ENCODE measurements around the gene GPAT2.
"Not testable (repeated sequence)": the region's sequence is repeated elsewhere in the genome, so short reads cannot be mapped to it uniquely, and the experiment has no call there.

GPAT2 gene

DNA sequence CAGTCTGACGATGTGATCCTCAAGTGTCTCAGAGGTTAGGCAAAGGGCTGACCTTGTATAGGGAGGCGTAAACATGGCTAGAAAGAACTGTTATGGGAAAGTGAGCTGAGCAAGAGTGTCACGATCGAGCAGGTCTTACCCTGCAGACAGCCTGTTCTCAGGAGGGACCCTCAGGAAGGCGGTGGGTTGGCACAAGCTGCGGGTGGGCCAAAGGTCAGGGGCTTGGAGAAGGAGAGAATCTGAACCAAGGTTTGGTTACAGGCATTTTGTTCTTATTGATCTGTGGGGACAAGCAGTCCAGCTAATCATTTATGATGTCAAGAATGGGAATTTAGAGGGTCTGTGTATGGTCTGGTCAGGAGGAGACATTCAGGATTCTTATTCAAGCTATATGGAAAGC lies 26.7 kb downstream of the GPAT2 start:
- not testable (repeated sequence) for H2AFZ ChIP-seq (ENCODE audit: low read depth, low read length); H3K4me3 ChIP-seq (ENCODE audit: low read length); H3K27me3 ChIP-seq (ENCODE audit: insufficient read depth, low read length); H3K4me1 ChIP-seq (ENCODE audit: insufficient read depth, low read length); H3K36me3 ChIP-seq (ENCODE audit: insufficient read depth, low read length); H3K9me3 ChIP-seq (ENCODE audit: low read length)

DNA sequence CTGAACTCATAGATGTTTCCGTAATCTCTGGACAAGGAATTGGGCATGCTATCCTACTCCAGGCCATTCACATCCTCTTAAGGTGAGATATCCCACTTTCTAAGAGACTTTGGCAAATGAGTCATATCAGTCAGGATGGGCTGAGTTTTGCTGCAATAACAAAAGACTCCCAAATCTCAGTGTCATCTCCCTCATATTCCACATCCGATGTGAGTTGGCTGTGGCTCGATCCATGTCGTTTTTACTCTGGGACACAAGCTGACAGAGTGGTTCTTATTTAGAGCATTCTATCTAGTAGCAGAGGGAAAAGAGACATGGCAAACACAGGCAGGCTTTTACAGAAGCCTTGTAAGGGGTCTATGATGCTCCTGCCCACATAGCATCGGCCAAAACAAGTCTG lies 28.5 kb downstream of the GPAT2 start:
- H3K4me3 ChIP-seq (ENCODE audit: low read length); H3K4me1 ChIP-seq (ENCODE audit: insufficient read depth, low read length); H3K9me3 ChIP-seq (ENCODE audit: low read length); H3K27me3 ChIP-seq (ENCODE audit: insufficient read depth, low read length); H3K36me3 ChIP-seq (ENCODE audit: insufficient read depth, low read length); H2AFZ ChIP-seq (ENCODE audit: low read depth, low read length): not testable (repeated sequence)

DNA sequence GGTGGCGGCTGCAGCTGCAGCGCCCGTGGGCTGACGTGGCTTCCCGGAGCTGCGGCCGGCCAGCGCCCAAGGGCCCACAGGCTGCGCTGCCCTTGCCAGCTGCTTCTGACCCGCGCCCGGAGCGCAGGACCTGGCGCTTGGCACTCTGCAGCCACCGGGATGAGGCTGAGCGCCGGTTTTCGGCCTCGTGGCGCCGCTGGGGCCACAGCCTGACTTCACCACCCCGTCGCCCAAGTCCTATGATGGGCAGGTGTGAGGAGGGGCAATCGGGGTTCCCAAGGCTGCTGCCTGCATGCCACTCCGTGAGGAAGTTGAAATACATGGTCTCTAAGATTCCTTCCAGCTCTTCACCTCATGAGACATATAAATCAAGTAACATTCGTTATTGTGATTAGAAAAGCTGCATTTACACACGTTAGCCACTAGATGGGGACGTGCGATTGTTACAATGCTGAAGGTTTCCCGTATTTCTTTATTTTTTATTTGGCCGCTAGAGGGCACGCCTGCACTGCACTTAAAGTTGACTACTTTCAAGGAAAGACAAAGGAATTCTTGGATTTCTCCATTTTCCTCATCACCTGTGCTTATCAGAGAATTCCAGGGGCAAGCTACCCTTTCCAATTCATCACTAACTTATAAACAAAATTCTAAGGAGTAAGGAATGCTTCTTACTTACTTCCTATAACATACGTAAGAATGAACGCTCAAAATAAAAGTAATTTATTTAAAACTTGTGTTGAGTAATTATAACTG lies 42.0 kb downstream of the GPAT2 start:
- H3K36me3 ChIP-seq (ENCODE audit: insufficient read depth, low read length); H3K9me3 ChIP-seq (ENCODE audit: low read length); H3K27me3 ChIP-seq (ENCODE audit: insufficient read depth, low read length); H3K4me1 ChIP-seq (ENCODE audit: insufficient read depth, low read length): not testable (repeated sequence)
- Histone ChIP-seq H2AFZ (ENCODE audit: low read depth, low read length) (peak overlapping the region; percentile 99), H3K4me3 (ENCODE audit: low read length) (peak overlapping the region; percentile 79)

DNA sequence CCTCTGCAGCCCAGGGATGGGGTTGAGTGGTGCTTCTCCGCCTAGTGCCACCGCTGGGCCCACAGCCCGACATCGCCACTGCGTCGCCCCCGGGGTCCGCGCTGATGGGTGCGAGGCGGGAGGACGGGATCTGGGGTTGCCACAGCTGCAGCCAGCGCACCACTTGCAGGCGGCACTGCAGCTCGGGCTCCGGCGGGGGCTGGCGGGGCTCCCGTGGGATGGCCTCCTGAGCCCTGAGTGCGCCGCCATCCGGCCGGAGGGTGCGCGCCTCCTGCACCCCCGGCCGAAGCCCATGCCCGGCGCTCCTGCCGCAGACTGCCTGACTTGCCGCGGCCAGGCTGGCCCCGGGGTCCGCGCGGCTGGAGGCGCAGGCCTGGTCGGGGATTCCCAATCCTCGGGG lies 42.6 kb downstream of the GPAT2 start:
- H3K27me3 ChIP-seq (ENCODE audit: insufficient read depth, low read length); H3K36me3 ChIP-seq (ENCODE audit: insufficient read depth, low read length); H3K4me1 ChIP-seq (ENCODE audit: insufficient read depth, low read length); H3K9me3 ChIP-seq (ENCODE audit: low read length): not testable (repeated sequence)
- Histone ChIP-seq H2AFZ (ENCODE audit: low read depth, low read length) (peak overlapping the region; percentile 99), H3K4me3 (ENCODE audit: low read length) (peak overlapping the region; percentile 79)

DNA sequence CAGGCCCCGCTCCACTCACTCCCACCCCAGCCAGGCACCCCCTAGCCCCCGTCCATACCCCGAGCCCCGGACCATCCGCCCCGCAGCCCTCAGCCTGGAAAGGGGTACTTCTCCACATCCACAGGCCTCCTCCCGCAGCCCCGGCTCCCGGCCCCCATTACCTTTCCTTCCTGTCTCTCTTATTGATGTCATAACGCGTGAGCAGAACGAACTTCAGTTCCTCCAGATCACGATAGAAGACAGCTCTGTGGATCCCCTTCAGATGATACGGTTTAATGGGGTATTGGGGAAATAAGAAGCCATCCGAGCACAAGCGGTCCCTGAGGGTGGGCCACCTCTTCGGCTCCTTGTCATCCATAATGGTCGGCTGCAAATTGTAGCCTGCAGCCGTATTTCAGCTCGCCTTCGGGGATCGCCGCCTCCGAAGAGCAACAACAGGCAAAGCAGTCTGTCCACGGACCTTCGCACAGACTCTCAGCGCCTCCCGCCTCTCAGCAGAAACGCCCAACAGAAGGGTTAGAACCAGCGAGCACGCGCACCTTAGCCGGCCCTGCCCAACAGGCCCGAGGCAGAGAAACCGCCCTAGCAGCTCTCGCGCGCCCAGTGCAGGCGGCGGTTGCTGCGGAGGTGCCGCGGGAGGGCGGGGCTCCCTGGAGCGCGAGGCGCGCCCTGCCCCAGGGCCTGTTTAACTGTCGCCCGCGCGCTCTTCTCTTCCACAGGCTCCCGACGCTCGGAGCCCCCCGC lies 43.2 kb downstream of the GPAT2 start, which contains the start of gene ANKRD36C:
Gene ANKRD36C (minus strand): TSS at position 474 of the 744 bp plus-strand sequence. CDS start 116 bp downstream, at position 358.
- not testable (repeated sequence) for H3K27me3 ChIP-seq (ENCODE audit: insufficient read depth, low read length); H3K36me3 ChIP-seq (ENCODE audit: insufficient read depth, low read length); H3K9me3 ChIP-seq (ENCODE audit: low read length); H3K4me1 ChIP-seq (ENCODE audit: insufficient read depth, low read length)
- Histone ChIP-seq H3K4me3 (ENCODE audit: low read length) (peak within 1 kb of the TSS; percentile 79), H2AFZ (ENCODE audit: low read depth, low read length) (peak within 1 kb of the TSS; percentile 99)

DNA sequence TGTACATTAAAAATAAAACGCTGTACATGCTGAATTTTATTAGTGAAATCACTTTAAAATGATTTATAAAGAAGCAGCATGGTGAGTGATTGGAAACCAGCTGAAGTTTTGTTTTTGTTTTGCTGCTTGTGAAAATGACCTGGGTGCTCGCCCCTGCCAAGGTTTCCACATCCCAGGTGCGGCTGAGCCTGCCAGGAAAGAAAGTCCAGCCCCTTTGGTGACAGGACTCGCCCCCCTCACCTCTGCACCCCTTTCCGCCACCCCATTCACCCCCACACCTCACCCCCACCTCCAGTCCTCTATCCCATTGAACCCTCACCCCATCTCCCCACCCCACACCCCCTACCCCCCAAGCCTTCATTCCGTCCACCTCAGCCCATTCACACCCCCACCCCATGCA lies 43.8 kb downstream of the GPAT2 start:
- not testable (repeated sequence) for H3K36me3 ChIP-seq (ENCODE audit: insufficient read depth, low read length); H3K27me3 ChIP-seq (ENCODE audit: insufficient read depth, low read length); H2AFZ ChIP-seq (ENCODE audit: low read depth, low read length); H3K9me3 ChIP-seq (ENCODE audit: low read length); H3K4me1 ChIP-seq (ENCODE audit: insufficient read depth, low read length)
- H3K4me3 ChIP-seq (ENCODE audit: low read length) = peak overlapping the region; percentile 45
